Epithelial cell of esophagus (primary cell): ENCODE results near the gene OPRM1.

ENCODE experiments used
- DNase-seq: peaks from one replicate; pipeline ENCODE4 v3.0.0; 2010; ENCODE audit warnings: low read depth
- H3K4me3 ChIP-seq: 2 replicates; pipeline ENCODE4 v1.5.1; 2011; ENCODE audit warnings: mild to moderate bottlenecking, low read length, control low read depth
- TF ChIP-seq, protein P1 (sequence below): IDR thresholded peaks from 2 replicates; pipeline ENCODE4 v1.5.1; 2011; ENCODE audit warnings: low read depth, mild to moderate bottlenecking, low read length, control low read depth, inconsistent platforms; ENCODE audit not compliant: insufficient read depth; ENCODE audit errors: missing control alignments

Gene OPRM1

DNA sequence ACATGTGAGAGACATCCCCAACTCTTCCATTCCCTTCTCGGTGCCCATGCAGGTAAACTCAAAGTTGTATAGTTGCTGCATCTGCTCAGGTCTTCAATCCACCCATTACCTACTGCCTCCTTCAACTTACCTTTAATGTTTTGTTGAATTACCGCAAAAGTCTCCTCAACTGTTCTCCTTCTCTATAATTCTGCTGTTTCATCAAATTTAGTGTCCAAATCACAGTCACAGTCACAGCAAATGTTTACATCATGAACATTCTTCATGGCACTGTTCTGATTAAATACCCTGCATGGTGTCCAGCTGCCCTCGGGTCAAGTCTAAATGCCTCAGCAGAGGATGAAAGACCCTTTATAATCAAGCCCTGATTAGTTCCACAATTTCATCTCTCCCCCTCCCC lies 187.4 kb downstream of the OPRM1 start:
- TF ChIP-seq, protein P1, sequence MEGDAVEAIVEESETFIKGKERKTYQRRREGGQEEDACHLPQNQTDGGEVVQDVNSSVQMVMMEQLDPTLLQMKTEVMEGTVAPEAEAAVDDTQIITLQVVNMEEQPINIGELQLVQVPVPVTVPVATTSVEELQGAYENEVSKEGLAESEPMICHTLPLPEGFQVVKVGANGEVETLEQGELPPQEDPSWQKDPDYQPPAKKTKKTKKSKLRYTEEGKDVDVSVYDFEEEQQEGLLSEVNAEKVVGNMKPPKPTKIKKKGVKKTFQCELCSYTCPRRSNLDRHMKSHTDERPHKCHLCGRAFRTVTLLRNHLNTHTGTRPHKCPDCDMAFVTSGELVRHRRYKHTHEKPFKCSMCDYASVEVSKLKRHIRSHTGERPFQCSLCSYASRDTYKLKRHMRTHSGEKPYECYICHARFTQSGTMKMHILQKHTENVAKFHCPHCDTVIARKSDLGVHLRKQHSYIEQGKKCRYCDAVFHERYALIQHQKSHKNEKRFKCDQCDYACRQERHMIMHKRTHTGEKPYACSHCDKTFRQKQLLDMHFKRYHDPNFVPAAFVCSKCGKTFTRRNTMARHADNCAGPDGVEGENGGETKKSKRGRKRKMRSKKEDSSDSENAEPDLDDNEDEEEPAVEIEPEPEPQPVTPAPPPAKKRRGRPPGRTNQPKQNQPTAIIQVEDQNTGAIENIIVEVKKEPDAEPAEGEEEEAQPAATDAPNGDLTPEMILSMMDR: no peak

DNA sequence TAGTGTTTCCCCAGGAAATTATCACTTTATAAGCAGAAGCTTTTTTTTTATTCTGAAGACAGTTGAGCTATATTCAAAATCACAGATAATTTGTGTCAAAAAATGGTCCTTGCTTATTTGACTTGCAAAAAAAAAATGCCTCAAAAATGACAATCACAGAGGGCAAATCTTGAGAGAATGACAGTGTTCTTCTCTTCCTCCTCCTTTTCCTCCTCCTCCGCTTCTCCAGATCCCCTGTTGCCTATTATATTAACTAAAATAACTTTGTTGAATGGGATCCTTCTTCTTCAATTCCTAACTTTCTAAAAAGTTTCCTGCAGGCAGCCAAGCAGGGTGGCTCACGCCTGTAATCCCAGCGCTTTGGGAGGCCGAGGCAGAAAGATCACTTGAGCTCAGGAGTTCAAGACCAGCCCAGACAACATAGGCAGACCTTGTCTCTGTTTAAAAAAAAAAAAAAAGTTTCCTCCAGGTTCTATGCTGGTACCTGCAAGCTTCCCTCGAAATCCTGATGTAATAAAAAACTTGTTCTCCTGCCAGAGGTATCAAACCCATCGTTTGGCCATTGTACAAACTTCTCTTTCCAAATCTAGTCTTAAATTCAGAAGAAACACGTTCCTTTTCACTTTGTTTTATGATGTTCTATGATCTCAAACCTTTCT lies 189.0 kb downstream of the OPRM1 start:
- TF ChIP-seq, protein P1: no peak
- H3K4me3 ChIP-seq: no peak overlapping the region
- no peak for DNase-seq

More for the DNA sequence above, 187.4 kb downstream of the OPRM1 start:
- no peak overlapping the region for H3K4me3 ChIP-seq
- DNase-seq: no peak

DNA sequence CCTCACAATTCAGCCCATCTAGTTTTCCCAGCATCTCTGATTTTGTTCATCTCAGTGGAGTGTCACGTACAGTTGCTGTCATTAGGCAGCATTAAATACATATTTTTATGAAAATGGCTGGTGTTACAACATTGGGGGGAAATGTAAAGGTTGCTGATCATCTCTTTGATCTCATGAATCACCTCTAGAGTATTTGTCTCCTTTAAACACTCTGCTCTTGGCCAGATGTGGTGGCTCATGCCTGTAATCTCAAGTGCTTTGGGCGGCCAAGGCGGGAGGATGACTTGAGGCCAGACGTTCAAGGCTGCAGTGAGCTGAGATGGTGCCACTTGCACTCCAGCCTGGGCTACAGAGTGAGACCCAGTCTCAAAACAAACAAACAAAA lies 189.5 kb downstream of the OPRM1 start:
- DNase-seq: no peak
- H3K4me3 ChIP-seq: no peak overlapping the region
- TF ChIP-seq, protein P1: no peak

DNA sequence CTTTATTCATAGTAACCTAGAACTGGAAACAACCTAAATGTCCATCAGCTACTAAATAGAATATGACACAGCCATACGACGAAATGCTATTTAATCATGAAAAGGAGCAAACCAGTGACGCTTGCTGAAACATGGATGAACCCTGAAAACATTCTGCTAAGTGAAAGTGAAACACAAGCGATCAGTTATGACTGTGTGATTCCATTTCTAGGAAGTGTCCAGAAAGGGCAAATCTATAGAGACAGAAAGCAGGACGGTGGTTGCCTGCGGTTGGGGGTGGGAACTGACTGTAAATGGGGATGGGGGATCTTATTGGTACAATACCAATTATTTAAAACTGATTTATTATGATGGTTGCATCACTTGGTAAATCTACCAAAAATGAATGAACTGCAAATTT lies 190.7 kb downstream of the OPRM1 start:
- TF ChIP-seq, protein P1: no peak
- H3K4me3 ChIP-seq: no peak overlapping the region
- no peak for DNase-seq

DNA sequence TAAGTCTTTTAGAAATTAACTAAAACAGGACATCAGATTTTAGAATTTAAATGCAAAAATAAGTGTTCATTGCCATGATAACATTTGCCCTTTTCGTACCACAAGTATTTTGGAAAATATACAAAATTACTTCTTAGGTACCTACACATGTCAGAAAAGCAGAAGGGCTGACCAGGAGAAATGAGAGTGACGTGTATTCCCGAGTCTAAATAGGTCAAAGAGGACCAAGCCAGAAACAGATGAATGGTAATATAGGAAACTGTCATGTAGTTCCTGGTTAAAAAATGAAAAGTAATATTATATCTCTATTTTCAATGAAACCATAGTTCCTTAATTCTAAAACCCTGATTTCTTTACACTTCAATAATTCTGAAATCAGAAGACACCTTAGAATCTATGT lies 191.4 kb downstream of the OPRM1 start:
- no peak for DNase-seq
- H3K4me3 ChIP-seq: no peak overlapping the region
- TF ChIP-seq, protein P1: no peak

DNA sequence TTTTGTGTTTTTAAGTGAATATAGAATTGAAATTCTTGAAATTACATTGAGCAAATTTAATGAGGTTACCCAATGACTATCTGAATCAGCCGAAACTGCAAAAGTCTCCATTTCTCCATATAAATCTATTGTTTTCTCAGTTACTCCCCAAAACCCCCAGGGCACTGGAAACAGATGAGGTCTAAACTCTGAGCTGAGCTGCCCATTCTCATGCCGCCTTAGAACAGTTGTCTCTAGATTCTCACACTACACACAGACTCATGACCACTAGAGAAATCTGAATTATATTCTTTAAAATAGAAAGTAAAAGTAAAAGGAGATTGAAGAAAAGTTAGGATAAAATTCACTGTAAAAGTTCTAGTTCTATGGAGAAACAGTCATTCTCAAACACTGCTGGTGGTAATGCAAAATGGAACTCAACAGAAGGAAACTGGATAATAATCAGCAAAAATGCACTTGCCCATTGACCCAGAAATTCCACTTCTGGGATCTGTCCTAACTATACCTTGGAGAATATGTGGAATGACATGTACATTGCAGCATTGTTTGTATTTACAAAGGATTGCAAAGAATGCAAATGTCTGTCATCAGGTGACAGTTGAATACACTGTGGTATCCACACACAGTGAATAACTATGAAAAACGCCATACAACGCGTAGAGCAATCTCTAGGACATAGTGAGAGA lies 192.0 kb downstream of the OPRM1 start:
- DNase-seq: no peak
- H3K4me3 ChIP-seq: no peak overlapping the region
- TF ChIP-seq, protein P1: no peak
